ENCODE results near the gene CLPX. TPM values are rescaled to one million over a fixed set of nuclear protein-coding genes. Genes with fewer than 3 reads are reported as not detected.
"Not testable (repeated sequence)": the region's sequence is repeated elsewhere in the genome, so short reads cannot be mapped to it uniquely, and the experiment has no call there.

The CLPX gene
- total RNA-seq, 8 experiments from 2014 or later = 25.5 to 76.3 (median 31.0) TPM

- in situ Hi-C loops (cut with MboI; ENCODE audit: low pct_unique_long_range_greater_than_20kb in 2 of 9, low sequenced_read_pairs in 9 of 9, unreplicated experiment in 9 of 9) = no loop called here
- Histone ChIP-seq H3K27ac (no peak overlapping the region), H3K4me3 (no peak overlapping the region), H3K4me1 (replicated peaks in 1 of 2) (no peaks in the 10 kb centered on the region)
- no peak for ATAC-seq (replicated peaks in 6 of 8)
- 33 to 88% (median 83%) methylated on average over 1 of the region's 1 CpG; no CpG with 5 or more reads in 7 of the 10 experiments for WGBS, 10 experiments
Observed at GRCh38 chr15:65201918-65202317, 16.8 kb upstream of the CLPX start.

- no peak overlapping the region for H3K27ac ChIP-seq
- WGBS, 10 experiments = 40 to 97% (median 90%) methylated on average over 1 to 11 of the region's 12 CpGs; no CpG with 5 or more reads in 3 of the 10 experiments
- ATAC-seq (replicated peaks in 6 of 8) = no peak
- in situ Hi-C loops (cut with MboI; ENCODE audit: low pct_unique_long_range_greater_than_20kb in 2 of 9, low sequenced_read_pairs in 9 of 9, unreplicated experiment in 9 of 9) = loop anchor here in 8 of 9 experiments (10.0 to 25.0 kb wide), 4 partner anchors 66 to 189 kb away; partner anchors contain the start of genes PARP16 (in 4 of the 8), RNU5A-1 (in 4 of the 8) and IGDCC3 (in 3 of the 8)
- no peak overlapping the region for H3K4me3 ChIP-seq
- no peaks in the 10 kb centered on the region for H3K4me1 ChIP-seq (replicated peaks in 1 of 2)
Observed at GRCh38 chr15:65198571-65198970, 13.4 kb upstream of the CLPX start.

- ATAC-seq (replicated peaks in 6 of 8) = no peak
- Histone ChIP-seq H3K27ac (no peak overlapping the region), H3K4me1 (replicated peaks in 1 of 2) (no peaks in the 10 kb centered on the region), H3K4me3 (no peak overlapping the region)
- WGBS, 10 experiments = 33 to 100% (median 86%) methylated on average over 1 to 4 of the region's 8 CpGs; no CpG with 5 or more reads in 6 of the 10 experiments
- in situ Hi-C loops (cut with MboI; ENCODE audit: low pct_unique_long_range_greater_than_20kb in 2 of 9, low sequenced_read_pairs in 9 of 9, unreplicated experiment in 9 of 9) = loop anchor here in 8 of 9 experiments (10.0 to 25.0 kb wide), 4 partner anchors 68 to 190 kb away; partner anchors contain the start of genes PARP16 (in 4 of the 8), RNU5A-1 (in 4 of the 8) and IGDCC3 (in 3 of the 8)
Observed at GRCh38 chr15:65197337-65197645, 12.1 kb upstream of the CLPX start.

GRCh38 chr15:65196637-65197336, 11.6 kb upstream of the CLPX start:
- H3K4me1 ChIP-seq (replicated peaks in 1 of 2) = no peaks in the 10 kb centered on the region
- no peak for ATAC-seq (replicated peaks in 6 of 8)
- H3K4me3 ChIP-seq = no peak overlapping the region
- 40 to 100% (median 86%) methylated on average over 1 to 14 of the region's 19 CpGs; no CpG with 5 or more reads in 1 of the 10 experiments for WGBS, 10 experiments
- no peak overlapping the region for H3K27ac ChIP-seq
- in situ Hi-C loops (cut with MboI; ENCODE audit: low pct_unique_long_range_greater_than_20kb in 2 of 9, low sequenced_read_pairs in 9 of 9, unreplicated experiment in 9 of 9) = loop anchor here in 8 of 9 experiments (10.0 to 25.0 kb wide), 4 partner anchors 68 to 191 kb away; partner anchors contain the start of genes PARP16 (in 4 of the 8), RNU5A-1 (in 4 of the 8) and IGDCC3 (in 3 of the 8)

- Histone ChIP-seq H3K27ac (no peak overlapping the region), H3K4me1 (replicated peaks in 1 of 2) (no peaks in the 10 kb centered on the region), H3K4me3 (no peak overlapping the region)
- in situ Hi-C loops (cut with MboI; ENCODE audit: low pct_unique_long_range_greater_than_20kb in 2 of 9, low sequenced_read_pairs in 9 of 9, unreplicated experiment in 9 of 9) = loop anchor here in 8 of 9 experiments (10.0 to 25.0 kb wide), 4 partner anchors 69 to 192 kb away; partner anchors contain the start of genes PARP16 (in 4 of the 8), RNU5A-1 (in 4 of the 8) and IGDCC3 (in 3 of the 8)
- WGBS, 10 experiments = 0 to 94% (median 66%) methylated on average over 1 to 5 of the region's 5 CpGs; no CpG with 5 or more reads in 2 of the 10 experiments
- no peak for ATAC-seq (replicated peaks in 6 of 8)
Observed at GRCh38 chr15:65195548-65195923, 10.4 kb upstream of the CLPX start.

- ATAC-seq (replicated peaks in 6 of 8) = peak in 2 of 8 experiments; percentile 16 to 40
- WGBS, 10 experiments = 0 to 57% (median 13%) methylated on average over 1 to 3 of the region's 7 CpGs; no CpG with 5 or more reads in 6 of the 10 experiments
- H3K4me3 ChIP-seq = no peak overlapping the region
- no peak overlapping the region for H3K27ac ChIP-seq
- no peaks in the 10 kb centered on the region for H3K4me1 ChIP-seq (replicated peaks in 1 of 2)
- in situ Hi-C loops (cut with MboI; ENCODE audit: low pct_unique_long_range_greater_than_20kb in 2 of 9, low sequenced_read_pairs in 9 of 9, unreplicated experiment in 9 of 9) = loop anchor here in 8 of 9 experiments (10.0 to 25.0 kb wide), 4 partner anchors 70 to 192 kb away; partner anchors contain the start of genes PARP16 (in 4 of the 8), RNU5A-1 (in 4 of the 8) and IGDCC3 (in 3 of the 8)
Observed at GRCh38 chr15:65194826-65195547, 9.8 kb upstream of the CLPX start.

- peak in 2 of 8 experiments; percentile 27 to 36 for ATAC-seq (replicated peaks in 6 of 8)
- Histone ChIP-seq H3K4me3 (no peak overlapping the region), H3K27ac (no peak overlapping the region), H3K4me1 (replicated peaks in 1 of 2) (peaks cover 0 to 5% of the 10 kb centered on the region in 2 donors)
- WGBS, 10 experiments = 63 to 100% (median 100%) methylated on average over 1 to 3 of the region's 5 CpGs; no CpG with 5 or more reads in 5 of the 10 experiments
- in situ Hi-C loops (cut with MboI; ENCODE audit: low pct_unique_long_range_greater_than_20kb in 2 of 9, low sequenced_read_pairs in 9 of 9, unreplicated experiment in 9 of 9) = loop anchor here in 8 of 9 experiments (10.0 to 25.0 kb wide), 4 partner anchors 73 to 195 kb away; partner anchors contain the start of genes PARP16 (in 4 of the 8), RNU5A-1 (in 4 of the 8) and IGDCC3 (in 3 of the 8)
Observed at GRCh38 chr15:65192016-65192415, 6.9 kb upstream of the CLPX start.

GRCh38 chr15:65189102-65189740, 4.1 kb upstream of the CLPX start:
- in situ Hi-C loops (cut with MboI; ENCODE audit: low pct_unique_long_range_greater_than_20kb in 2 of 9, low sequenced_read_pairs in 9 of 9, unreplicated experiment in 9 of 9) = loop anchor here in 5 of 9 experiments (10.0 to 25.0 kb wide), 3 partner anchors 98 to 198 kb away; partner anchors contain the start of genes RNU5A-1 (in 5 of the 5), PARP16 (in 4 of the 5) and IGDCC3 (in 3 of the 5)
- 0 to 20% (median 8%) methylated on average over 1 to 3 of the region's 3 CpGs; no CpG with 5 or more reads in 3 of the 10 experiments for WGBS, 10 experiments
- Histone ChIP-seq H3K4me1 (replicated peaks in 1 of 2) (peaks cover 0 to 8% of the 10 kb centered on the region in 2 donors), H3K27ac (no peak overlapping the region), H3K4me3 (no peak overlapping the region)
- peak in 1 of 8 experiments; percentile 7 for ATAC-seq (replicated peaks in 6 of 8)

GRCh38 chr15:65188472-65188871, 3.3 kb upstream of the CLPX start:
- not testable (repeated sequence) for H3K4me3 ChIP-seq; H3K27ac ChIP-seq; ATAC-seq (replicated peaks in 6 of 8); H3K4me1 ChIP-seq (replicated peaks in 1 of 2)
- 52 to 100% (median 73%) methylated on average over 2 to 7 of the region's 9 CpGs; no CpG with 5 or more reads in 2 of the 10 experiments for WGBS, 10 experiments
- in situ Hi-C loops (cut with MboI; ENCODE audit: low pct_unique_long_range_greater_than_20kb in 2 of 9, low sequenced_read_pairs in 9 of 9, unreplicated experiment in 9 of 9) = loop anchor here in 5 of 9 experiments (10.0 to 25.0 kb wide), 3 partner anchors 99 to 199 kb away; partner anchors contain the start of genes RNU5A-1 (in 5 of the 5), PARP16 (in 4 of the 5) and IGDCC3 (in 3 of the 5)

GRCh38 chr15:65184305-65184867, 756 bp downstream of the CLPX start:
- Histone ChIP-seq H3K4me3 (peak overlapping the region; percentile 63 to 89 (median 86)), H3K4me1 (replicated peaks in 1 of 2) (peaks cover 7 to 11% of the 10 kb centered on the region in 2 donors), H3K27ac (peak overlapping the region; percentile 91)
- in situ Hi-C loops (cut with MboI; ENCODE audit: low pct_unique_long_range_greater_than_20kb in 2 of 9, low sequenced_read_pairs in 9 of 9, unreplicated experiment in 9 of 9) = loop anchor here in 5 of 9 experiments (10.0 to 25.0 kb wide), 3 partner anchors 103 to 203 kb away; partner anchors contain the start of genes RNU5A-1 (in 5 of the 5), PARP16 (in 4 of the 5) and IGDCC3 (in 3 of the 5)
- WGBS, 10 experiments = 0 to 7% (median 0%) methylated on average over 1 to 11 of the region's 33 CpGs; no CpG with 5 or more reads in 2 of the 10 experiments
- peak; percentile 29 to 56 (median 40) for ATAC-seq (replicated peaks in 6 of 8)

- Histone ChIP-seq H3K27ac (no peak overlapping the region), H3K4me3 (peak overlapping the region; percentile 63 to 89 (median 86)), H3K4me1 (replicated peaks in 1 of 2) (peaks cover 6 to 7% of the 10 kb centered on the region in 2 donors)
- WGBS, 10 experiments = 0 to 31% (median 12%) methylated on average over 3 to 4 of the region's 4 CpGs
- in situ Hi-C loops (cut with MboI; ENCODE audit: low pct_unique_long_range_greater_than_20kb in 2 of 9, low sequenced_read_pairs in 9 of 9, unreplicated experiment in 9 of 9) = loop anchor here in 5 of 9 experiments (10.0 to 25.0 kb wide), 3 partner anchors 103 to 203 kb away; partner anchors contain the start of genes RNU5A-1 (in 5 of the 5), PARP16 (in 4 of the 5) and IGDCC3 (in 3 of the 5)
- no peak for ATAC-seq (replicated peaks in 6 of 8)
Observed at GRCh38 chr15:65183865-65184159, 1.3 kb downstream of the CLPX start.
